HG02943 (cell line): Measurements from ENCODE around the gene DEFB127.
"Not testable (repeated sequence)": the region's sequence is repeated elsewhere in the genome, so short reads cannot be mapped to it uniquely, and the experiment has no call there.

Source experiments
- ATAC-seq: cut with Tn5 transposase; IDR thresholded peaks from one replicate; pipeline ENCODE4 v1.9.1; 2021; ENCODE audit warnings: mild to moderate bottlenecking, low read depth, moderate library complexity; ENCODE audit not compliant: unreplicated experiment

The DEFB127 gene, protein sequence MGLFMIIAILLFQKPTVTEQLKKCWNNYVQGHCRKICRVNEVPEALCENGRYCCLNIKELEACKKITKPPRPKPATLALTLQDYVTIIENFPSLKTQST

DNA sequence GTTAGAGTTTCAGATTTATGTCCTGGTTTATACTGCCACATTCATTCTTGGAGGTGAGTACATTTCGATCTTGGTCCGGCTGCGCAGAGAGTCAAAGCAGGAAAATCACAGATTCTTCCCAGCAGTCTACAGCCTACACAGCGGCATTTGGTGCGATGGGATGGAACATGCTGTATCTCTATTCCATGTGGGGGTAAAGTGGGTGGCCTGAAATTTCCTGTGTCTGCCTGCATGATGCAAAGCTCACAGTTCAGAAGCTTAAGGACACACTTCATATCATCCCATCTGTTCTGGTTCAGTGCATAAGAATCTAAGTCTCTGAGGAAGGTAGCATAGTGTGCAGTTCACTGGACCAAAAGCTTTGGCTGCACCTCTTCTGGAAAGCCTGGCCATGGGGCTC lies at the start of gene DEFB127:
Gene DEFB127 (plus strand): TSS at position 301 of the 400 bp plus-strand sequence. CDS start 91 bp downstream, at position 392.
- ATAC-seq, result no peak

DNA sequence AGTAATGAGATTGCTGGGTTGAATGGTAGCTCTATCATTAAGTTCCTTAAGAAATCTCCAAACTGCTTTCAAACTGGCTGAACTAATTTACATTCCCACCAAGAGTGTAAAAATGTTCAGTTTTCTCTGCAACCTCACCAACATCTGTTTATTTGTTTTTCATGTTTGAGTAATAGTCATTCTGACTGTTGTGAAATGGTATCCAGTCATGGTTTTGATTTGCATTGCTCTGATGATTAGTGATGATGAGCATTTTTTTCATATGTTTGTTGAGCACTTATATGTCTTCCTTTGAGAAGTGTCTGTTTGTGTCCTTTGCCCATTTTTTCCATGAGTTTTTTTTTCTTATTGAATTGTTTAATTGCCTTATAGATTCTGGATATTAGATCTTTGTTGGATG lies 44.9 kb upstream of the DEFB127 start:
- ATAC-seq, result no peak

GRCh38 chr20:117518-117917 lies 39.7 kb upstream of the DEFB127 start:
- no peak for ATAC-seq

- not testable (repeated sequence) for ATAC-seq
Observed at GRCh38 chr20:129786-130323, 27.4 kb upstream of the DEFB127 start.

DNA sequence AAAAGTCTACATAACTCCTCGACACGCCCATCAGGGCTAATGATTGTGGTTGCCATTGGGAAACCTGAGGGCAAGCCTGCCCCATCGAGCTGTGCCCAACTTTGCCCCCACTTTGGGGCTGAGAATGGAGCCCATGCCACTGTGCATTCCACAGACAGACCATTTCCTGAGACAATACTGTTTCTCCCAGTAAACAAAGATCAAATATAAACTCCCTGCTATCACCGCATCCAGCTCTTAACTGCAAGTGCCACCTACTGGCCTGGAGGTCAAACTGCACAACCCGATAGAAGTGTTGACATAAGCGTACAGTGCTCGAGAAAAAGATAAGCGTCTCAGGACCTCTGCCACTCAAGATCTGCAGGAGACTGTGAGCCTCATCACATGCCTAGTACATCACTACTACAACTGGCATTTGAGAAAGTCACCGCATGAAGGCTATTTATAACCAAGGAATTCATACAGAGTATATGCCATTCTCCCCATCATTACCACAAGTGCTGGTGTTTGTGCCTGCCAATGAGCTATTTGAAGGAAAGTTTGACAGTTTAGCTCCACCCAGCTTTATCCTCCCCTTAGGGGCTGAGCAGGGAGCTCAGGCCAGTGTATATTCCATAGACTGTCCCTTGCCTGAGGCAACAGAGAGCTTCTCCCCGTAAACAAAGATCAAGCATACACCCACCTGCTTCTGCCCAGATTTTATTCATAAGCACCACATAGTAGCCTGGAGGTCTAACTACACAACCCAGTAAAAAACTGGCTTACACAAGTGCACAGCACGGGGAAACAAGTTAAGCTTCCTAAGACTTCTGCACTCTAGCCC lies 19.4 kb upstream of the DEFB127 start:
- no peak for ATAC-seq

- no peak for ATAC-seq
Observed at GRCh38 chr20:142290-142689, 15.0 kb upstream of the DEFB127 start, which contains the start of gene DEFB126. TSS of gene DEFB126 (plus strand) at chr20:142590. CDS start at chr20:142629, 39 bp downstream.

DNA sequence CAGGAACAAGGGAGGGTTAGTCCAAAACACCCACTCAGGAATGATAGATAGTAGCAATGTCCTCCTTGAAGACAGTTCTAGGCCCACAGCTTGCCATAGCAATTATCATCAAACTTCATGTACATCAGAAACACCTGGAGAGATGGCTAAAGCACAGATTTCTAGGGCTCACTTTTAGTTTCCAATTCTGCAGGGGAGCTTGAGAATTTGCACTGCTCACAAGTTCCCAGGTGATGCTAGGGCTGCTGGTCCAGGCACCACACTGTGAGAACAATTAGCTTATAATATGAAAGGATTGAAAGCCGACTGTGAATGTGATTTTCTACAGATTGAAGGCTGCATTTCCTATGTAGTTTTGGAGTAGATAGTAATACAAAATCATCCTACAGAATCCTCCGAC lies 11.4 kb upstream of the DEFB127 start:
- ATAC-seq, result no peak

DNA sequence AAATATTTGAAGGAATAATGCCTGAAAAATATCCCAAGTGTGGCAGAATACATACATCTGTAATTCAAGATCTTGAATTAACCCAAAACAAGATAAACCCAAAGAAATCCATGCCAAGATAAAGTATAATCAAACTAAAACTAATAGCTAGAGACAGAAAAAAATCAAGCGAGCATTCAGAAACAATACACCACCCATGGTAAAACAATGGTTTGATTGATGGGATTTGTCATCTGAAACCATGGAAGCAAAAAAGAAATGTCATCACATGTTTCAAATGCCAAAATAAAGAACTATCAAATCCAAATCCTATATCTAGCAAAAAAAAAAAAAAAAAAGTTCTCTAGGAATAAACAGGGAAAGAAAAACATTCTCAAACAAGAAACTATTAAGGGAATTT lies 5.1 kb upstream of the DEFB127 start:
- ATAC-seq, result no peak

GRCh38 chr20:164618-165017 lies 7.4 kb downstream of the DEFB127 start:
- no peak for ATAC-seq

GRCh38 chr20:168876-169275 lies 11.6 kb downstream of the DEFB127 start:
- no peak for ATAC-seq

GRCh38 chr20:184288-184687 lies 27.0 kb downstream of the DEFB127 start:
- no peak for ATAC-seq

- ATAC-seq, result no peak
Observed at GRCh38 chr20:187733-188132, 30.5 kb downstream of the DEFB127 start.

GRCh38 chr20:189611-190010 lies 32.4 kb downstream of the DEFB127 start, which contains the start of gene DEFB128:
TSS of gene DEFB128 (minus strand) at chr20:189711. CDS start at chr20:189623, 88 bp downstream.
- no peak for ATAC-seq

DNA sequence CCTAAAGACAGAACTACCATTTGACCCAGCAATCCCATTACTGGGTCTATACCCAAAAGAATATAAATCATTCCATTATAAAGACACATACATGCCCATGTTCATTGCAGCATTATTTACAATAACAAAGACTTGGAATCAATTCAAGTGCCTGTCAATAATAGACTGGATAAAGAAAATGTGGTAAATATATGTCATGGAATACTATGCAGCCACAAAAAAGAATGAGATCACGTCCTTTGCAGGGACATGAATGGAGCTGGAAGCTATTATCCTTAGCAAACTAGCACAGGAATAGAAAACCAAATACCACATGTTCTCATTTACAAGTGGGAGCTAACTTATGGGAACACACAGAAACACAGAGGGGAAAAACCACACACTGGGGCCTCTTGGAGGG lies 41.0 kb downstream of the DEFB127 start:
- no peak for ATAC-seq

- ATAC-seq, result no peak
Observed at GRCh38 chr20:199996-200395, 42.7 kb downstream of the DEFB127 start.

DNA sequence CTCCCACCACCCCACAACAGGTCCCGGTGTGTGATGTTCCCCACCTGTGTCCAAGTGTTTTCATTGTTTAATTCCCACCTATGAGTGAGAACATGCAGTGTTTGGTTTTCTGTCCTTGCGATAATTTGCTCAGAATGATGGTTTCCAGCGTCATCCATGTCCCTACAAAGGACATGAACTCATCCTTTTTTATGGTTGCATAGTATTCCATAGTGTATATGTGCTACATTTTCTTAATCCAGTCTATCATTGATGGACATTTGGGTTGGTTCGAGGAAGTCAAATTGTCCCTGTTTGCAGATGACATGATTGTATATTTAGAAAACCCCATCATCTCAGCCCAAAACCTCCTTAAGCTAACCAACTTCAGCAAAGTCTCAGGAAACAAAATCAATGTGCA lies 46.4 kb downstream of the DEFB127 start:
- not testable (repeated sequence) for ATAC-seq
